Bronchial epithelial cell (primary cell): ENCODE results near the gene ATP6V0E2. TPM values are rescaled to one million over a fixed set of nuclear protein-coding genes. Genes with fewer than 3 reads are reported as not detected.

Experiments used
- DNase-seq: peaks from one replicate; pipeline ENCODE4 v3.0.0-alpha.2; 2010; ENCODE audit warnings: low read depth
- FAIRE-seq: peaks from 2 replicates; lab custom pipeline; 2011; peaks lifted over from hg19 to GRCh38; lab: Jason Lieb, UNC
- H3K27me3 ChIP-seq: 2 replicates; pipeline ENCODE4 v1.5.1; 2011; ENCODE audit warnings: low read length; ENCODE audit not compliant: control insufficient read depth, insufficient read depth
- H3K36me3 ChIP-seq: 2 replicates; pipeline ENCODE4 v1.5.1; 2011; ENCODE audit warnings: low read length; ENCODE audit not compliant: control insufficient read depth, insufficient read depth
- H3K4me3 ChIP-seq: 2 replicates; pipeline ENCODE4 v1.5.1; 2011; ENCODE audit warnings: mild to moderate bottlenecking, low read depth, low read length, control low read depth
- CTCF ChIP-seq: IDR thresholded peaks from 2 replicates; pipeline ENCODE4 v1.5.1; 2011; ENCODE audit warnings: mild to moderate bottlenecking, moderate library complexity, low read length, control low read depth, inconsistent platforms; ENCODE audit not compliant: insufficient read depth, severe bottlenecking
- total RNA-seq: library from RNA; depleted of rRNA; stranded (reverse); fragments of >200 nt; gene quantifications from 2 replicates; pipeline ENCODE4 v1.2.1, GENCODE V29; 2014

ATP6V0E2 gene
- total RNA-seq, 1 donor from 2014 or later: 1.6 TPM

GRCh38 chr7:149874644-149875028, 867 bp downstream of the ATP6V0E2 start:
- Histone ChIP-seq H3K4me3 (no peak overlapping the region), H3K36me3 (no peaks in the 10 kb centered on the region), H3K27me3 (no peaks in the 10 kb centered on the region)
- FAIRE-seq (no peak), DNase-seq (no peak)
- no peak for TF ChIP-seq CTCF

- FAIRE-seq: no peak
- Histone ChIP-seq H3K36me3 (no peaks in the 10 kb centered on the region), H3K27me3 (no peaks in the 10 kb centered on the region), H3K4me3 (no peak overlapping the region)
- no peak for TF ChIP-seq CTCF
- DNase-seq: no peak
Measured at GRCh38 chr7:149875396-149875795, 1.6 kb downstream of the ATP6V0E2 start.

GRCh38 chr7:149877890-149878522, 4.2 kb downstream of the ATP6V0E2 start:
- FAIRE-seq (no peak), DNase-seq (no peak)
- H3K36me3 ChIP-seq: no peaks in the 10 kb centered on the region
- H3K4me3 ChIP-seq: no peak overlapping the region
- no peak for TF ChIP-seq CTCF
- H3K27me3 ChIP-seq: no peaks in the 10 kb centered on the region

GRCh38 chr7:149878523-149878921, 4.8 kb downstream of the ATP6V0E2 start:
- no peak for DNase-seq
- Histone ChIP-seq H3K27me3 (no peaks in the 10 kb centered on the region), H3K36me3 (no peaks in the 10 kb centered on the region), H3K4me3 (no peak overlapping the region)
- TF ChIP-seq CTCF: no peak
- no peak for FAIRE-seq

GRCh38 chr7:149879271-149879743, 5.5 kb downstream of the ATP6V0E2 start:
- TF ChIP-seq CTCF: no peak
- Histone ChIP-seq H3K27me3 (no peaks in the 10 kb centered on the region), H3K4me3 (no peak overlapping the region), H3K36me3 (no peaks in the 10 kb centered on the region)
- FAIRE-seq (no peak), DNase-seq (no peak)
